ENCODE data around the gene SUMO3. TPM values are rescaled to one million over a fixed set of nuclear protein-coding genes. Genes with fewer than 3 reads are reported as not detected.

Gene SUMO3
- total and polyA plus RNA-seq, 2 of the 13 experiments (the other 11 are each of a cell fraction or from before 2014, with no cell fraction given), result 51.4 to 92.4 TPM

DNA sequence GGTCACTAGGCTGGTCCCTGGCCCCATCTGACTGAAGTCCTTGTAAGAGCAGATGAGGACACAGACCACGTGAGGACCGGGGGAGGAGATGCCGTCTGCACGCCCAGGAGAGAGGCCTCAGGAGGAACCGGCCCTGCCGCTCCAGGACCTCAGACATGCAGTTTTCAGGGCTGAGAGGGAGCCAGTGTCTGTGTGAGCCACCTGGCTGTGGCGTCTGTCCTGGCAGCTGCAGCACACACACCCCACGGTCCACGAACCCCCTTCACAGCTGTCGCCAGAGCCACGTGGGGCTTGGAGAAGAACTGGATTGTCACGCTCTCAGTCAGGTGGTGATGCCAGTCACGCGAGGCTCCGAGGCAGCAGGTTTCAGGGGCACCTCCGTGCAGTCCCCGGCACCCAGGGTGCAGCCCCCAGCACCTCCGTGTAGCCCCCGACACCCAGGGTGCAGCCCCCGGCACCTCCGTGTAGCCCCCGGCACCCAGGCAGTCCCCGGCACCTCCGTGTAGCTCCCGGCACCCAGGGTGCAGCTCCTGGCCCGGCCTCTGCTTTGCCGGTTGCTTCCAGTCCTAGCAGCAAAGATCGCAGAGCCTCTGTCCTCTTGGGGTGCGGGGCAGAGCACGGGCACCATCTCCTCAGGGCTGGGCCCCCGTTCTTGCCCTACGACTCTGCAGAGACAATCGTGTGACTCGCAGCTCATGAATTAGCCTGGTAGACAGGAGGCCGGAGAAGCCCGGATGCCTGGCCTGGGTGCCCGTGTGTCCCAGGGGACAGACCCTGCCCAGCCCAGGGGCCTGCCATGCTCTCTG lies 19.0 kb upstream of the SUMO3 start (continued):
- TF ChIP-seq, protein P1, sequence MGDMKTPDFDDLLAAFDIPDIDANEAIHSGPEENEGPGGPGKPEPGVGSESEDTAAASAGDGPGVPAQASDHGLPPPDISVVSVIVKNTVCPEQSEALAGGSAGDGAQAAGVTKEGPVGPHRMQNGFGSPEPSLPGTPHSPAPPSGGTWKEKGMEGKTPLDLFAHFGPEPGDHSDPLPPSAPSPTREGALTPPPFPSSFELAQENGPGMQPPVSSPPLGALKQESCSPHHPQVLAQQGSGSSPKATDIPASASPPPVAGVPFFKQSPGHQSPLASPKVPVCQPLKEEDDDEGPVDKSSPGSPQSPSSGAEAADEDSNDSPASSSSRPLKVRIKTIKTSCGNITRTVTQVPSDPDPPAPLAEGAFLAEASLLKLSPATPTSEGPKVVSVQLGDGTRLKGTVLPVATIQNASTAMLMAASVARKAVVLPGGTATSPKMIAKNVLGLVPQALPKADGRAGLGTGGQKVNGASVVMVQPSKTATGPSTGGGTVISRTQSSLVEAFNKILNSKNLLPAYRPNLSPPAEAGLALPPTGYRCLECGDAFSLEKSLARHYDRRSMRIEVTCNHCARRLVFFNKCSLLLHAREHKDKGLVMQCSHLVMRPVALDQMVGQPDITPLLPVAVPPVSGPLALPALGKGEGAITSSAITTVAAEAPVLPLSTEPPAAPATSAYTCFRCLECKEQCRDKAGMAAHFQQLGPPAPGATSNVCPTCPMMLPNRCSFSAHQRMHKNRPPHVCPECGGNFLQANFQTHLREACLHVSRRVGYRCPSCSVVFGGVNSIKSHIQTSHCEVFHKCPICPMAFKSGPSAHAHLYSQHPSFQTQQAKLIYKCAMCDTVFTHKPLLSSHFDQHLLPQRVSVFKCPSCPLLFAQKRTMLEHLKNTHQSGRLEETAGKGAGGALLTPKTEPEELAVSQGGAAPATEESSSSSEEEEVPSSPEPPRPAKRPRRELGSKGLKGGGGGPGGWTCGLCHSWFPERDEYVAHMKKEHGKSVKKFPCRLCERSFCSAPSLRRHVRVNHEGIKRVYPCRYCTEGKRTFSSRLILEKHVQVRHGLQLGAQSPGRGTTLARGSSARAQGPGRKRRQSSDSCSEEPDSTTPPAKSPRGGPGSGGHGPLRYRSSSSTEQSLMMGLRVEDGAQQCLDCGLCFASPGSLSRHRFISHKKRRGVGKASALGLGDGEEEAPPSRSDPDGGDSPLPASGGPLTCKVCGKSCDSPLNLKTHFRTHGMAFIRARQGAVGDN (CRISPR knock-in tag; IDR thresholded peaks at IDR 0.05), result peak; percentile 85
- TF ChIP-seq ZSCAN25 (CRISPR knock-in tag; IDR thresholded peaks at IDR 0.05), result 0 out of 2 replicates have a peak, but pooled peaks have one; percentile 24
- TF ChIP-seq, protein P2, sequence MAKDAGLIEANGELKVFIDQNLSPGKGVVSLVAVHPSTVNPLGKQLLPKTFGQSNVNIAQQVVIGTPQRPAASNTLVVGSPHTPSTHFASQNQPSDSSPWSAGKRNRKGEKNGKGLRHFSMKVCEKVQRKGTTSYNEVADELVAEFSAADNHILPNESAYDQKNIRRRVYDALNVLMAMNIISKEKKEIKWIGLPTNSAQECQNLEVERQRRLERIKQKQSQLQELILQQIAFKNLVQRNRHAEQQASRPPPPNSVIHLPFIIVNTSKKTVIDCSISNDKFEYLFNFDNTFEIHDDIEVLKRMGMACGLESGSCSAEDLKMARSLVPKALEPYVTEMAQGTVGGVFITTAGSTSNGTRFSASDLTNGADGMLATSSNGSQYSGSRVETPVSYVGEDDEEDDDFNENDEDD (CRISPR knock-in tag; IDR thresholded peaks at IDR 0.05; ENCODE audit: borderline replicate concordance), result 0 out of 2 replicates have a peak, but pooled peaks have one; percentile 25
- TF ChIP-seq ZNF724P (CRISPR knock-in tag; IDR thresholded peaks at IDR 0.05; ENCODE audit: borderline replicate concordance), result peak; percentile 39; the same call in 1 of the 2 replicates
- peak; percentile 49; the same call in 1 of the 2 replicates for TF ChIP-seq MXD4 (CRISPR knock-in tag; IDR thresholded peaks at IDR 0.05)
- peak; percentile 24 for TF ChIP-seq SKI (IDR thresholded peaks at IDR 0.05; ENCODE audit: partially characterized antibody)
- TF ChIP-seq ZNF501 (CRISPR knock-in tag; IDR thresholded peaks at IDR 0.05), result no peak
- TF ChIP-seq ZSCAN21 (CRISPR knock-in tag; IDR thresholded peaks at IDR 0.05; ENCODE audit: borderline replicate concordance), result no peak
- no peak for TF ChIP-seq NR2F6 (IDR thresholded peaks at IDR 0.05)
- no peak for TF ChIP-seq NR2F6 (CRISPR knock-in tag; IDR thresholded peaks at IDR 0.05)
- TF ChIP-seq, protein P3, sequence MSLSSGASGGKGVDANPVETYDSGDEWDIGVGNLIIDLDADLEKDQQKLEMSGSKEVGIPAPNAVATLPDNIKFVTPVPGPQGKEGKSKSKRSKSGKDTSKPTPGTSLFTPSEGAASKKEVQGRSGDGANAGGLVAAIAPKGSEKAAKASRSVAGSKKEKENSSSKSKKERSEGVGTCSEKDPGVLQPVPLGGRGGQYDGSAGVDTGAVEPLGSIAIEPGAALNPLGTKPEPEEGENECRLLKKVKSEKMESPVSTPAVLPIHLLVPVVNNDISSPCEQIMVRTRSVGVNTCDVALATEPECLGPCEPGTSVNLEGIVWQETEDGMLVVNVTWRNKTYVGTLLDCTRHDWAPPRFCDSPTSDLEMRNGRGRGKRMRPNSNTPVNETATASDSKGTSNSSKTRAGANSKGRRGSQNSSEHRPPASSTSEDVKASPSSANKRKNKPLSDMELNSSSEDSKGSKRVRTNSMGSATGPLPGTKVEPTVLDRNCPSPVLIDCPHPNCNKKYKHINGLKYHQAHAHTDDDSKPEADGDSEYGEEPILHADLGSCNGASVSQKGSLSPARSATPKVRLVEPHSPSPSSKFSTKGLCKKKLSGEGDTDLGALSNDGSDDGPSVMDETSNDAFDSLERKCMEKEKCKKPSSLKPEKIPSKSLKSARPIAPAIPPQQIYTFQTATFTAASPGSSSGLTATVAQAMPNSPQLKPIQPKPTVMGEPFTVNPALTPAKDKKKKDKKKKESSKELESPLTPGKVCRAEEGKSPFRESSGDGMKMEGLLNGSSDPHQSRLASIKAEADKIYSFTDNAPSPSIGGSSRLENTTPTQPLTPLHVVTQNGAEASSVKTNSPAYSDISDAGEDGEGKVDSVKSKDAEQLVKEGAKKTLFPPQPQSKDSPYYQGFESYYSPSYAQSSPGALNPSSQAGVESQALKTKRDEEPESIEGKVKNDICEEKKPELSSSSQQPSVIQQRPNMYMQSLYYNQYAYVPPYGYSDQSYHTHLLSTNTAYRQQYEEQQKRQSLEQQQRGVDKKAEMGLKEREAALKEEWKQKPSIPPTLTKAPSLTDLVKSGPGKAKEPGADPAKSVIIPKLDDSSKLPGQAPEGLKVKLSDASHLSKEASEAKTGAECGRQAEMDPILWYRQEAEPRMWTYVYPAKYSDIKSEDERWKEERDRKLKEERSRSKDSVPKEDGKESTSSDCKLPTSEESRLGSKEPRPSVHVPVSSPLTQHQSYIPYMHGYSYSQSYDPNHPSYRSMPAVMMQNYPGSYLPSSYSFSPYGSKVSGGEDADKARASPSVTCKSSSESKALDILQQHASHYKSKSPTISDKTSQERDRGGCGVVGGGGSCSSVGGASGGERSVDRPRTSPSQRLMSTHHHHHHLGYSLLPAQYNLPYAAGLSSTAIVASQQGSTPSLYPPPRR (CRISPR knock-in tag; IDR thresholded peaks at IDR 0.05; ENCODE audit: borderline replicate concordance), result peak; percentile 28; the same call in 1 of the 2 replicates
- no peak for TF ChIP-seq KAT8 (CRISPR knock-in tag; IDR thresholded peaks at IDR 0.05)
- peak; percentile 46; the same call in 1 of the 2 replicates for TF ChIP-seq HDAC1 (CRISPR knock-in tag; IDR thresholded peaks at IDR 0.05)
- TF ChIP-seq, protein P4, sequence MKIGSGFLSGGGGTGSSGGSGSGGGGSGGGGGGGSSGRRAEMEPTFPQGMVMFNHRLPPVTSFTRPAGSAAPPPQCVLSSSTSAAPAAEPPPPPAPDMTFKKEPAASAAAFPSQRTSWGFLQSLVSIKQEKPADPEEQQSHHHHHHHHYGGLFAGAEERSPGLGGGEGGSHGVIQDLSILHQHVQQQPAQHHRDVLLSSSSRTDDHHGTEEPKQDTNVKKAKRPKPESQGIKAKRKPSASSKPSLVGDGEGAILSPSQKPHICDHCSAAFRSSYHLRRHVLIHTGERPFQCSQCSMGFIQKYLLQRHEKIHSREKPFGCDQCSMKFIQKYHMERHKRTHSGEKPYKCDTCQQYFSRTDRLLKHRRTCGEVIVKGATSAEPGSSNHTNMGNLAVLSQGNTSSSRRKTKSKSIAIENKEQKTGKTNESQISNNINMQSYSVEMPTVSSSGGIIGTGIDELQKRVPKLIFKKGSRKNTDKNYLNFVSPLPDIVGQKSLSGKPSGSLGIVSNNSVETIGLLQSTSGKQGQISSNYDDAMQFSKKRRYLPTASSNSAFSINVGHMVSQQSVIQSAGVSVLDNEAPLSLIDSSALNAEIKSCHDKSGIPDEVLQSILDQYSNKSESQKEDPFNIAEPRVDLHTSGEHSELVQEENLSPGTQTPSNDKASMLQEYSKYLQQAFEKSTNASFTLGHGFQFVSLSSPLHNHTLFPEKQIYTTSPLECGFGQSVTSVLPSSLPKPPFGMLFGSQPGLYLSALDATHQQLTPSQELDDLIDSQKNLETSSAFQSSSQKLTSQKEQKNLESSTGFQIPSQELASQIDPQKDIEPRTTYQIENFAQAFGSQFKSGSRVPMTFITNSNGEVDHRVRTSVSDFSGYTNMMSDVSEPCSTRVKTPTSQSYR (CRISPR knock-in tag; IDR thresholded peaks at IDR 0.05; ENCODE audit: borderline replicate concordance), result peak; percentile 29; the same call in 1 of the 2 replicates
